ENCODE data around the gene TTLL4. TPM values are rescaled to one million over a fixed set of nuclear protein-coding genes. Genes with fewer than 3 reads are reported as not detected.
"Not testable (repeated sequence)": the region's sequence is repeated elsewhere in the genome, so short reads cannot be mapped to it uniquely, and the experiment has no call there.

Gene TTLL4
- total RNA-seq, 1 experiment from 2014 or later, result 9.5 TPM

DNA sequence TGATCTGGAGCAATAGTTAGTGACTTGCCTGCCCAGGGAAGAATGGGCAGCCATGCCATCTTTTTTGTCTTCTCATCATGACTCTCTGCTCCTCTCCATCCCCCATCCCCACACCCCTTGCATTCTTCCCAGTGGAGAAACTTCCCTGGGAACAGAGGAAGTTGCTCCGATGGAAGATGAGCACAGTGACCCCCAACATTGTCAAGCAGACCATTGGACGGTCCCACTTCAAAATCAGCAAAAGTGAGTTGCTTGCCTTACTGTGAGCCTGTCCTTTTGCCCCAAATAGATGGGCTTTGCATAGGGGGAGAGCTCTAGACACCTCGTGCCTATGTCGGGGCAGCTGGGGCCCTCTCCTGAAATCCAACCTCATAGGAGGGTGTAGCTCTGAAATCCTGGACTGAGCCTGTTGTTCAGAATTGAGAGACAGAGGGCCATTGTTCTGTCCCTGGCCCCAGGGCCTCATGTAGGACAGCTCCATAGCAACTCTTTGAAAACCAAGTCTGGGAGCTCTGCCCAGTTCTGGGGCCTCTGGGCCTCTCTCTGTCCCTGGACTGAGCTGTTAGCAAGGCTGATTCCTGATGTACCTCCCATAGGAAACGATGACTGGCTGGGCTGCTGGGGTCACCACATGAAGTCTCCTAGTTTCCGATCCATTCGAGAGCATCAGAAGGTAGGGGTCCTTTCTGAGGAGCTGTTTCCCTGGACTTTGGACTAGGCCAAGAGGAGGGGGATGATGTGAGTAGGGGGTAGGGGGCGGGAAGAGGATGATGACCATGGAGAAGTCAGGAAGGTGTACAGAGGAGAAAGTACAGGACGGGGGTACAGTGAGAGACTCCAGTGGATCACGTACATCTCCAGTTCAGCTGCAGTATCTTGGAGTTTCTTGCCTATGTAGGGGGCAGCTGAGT is 35.2 kb downstream of the TTLL4 start:
- peak; percentile 79 for DNase-seq (ENCODE audit: low read depth)

DNA sequence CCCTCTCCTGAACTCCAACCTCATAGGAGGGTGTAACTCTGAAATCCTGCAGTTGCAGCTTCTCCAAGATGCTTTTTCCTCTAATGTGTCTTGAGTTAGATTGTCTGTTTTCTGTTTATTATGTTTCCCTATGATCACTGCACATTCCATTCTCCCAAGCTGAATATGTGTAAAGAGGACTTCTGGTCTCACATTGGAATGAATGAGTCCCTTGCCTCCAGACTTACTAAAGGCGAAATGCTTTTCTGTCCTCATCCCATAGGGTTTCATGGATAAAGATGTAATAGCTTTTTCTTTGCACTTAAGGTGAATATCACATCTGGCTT is 35.8 kb downstream of the TTLL4 start:
- DNase-seq (ENCODE audit: low read depth), result no peak

DNA sequence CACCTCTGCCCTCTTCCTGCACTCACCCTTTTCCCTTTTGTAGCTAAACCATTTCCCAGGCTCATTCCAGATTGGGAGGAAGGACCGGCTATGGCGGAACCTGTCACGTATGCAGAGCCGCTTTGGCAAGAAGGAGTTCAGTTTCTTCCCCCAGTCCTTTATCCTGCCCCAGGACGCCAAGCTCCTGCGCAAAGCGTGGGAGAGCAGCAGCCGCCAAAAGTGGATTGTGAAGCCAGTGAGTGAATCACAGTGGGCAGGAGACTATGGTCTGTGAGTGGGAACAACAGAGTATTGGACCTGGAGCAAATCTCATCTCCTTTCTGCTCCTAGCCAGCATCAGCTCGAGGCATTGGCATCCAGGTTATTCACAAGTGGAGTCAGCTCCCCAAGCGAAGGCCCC is 36.3 kb downstream of the TTLL4 start:
- no peak for DNase-seq (ENCODE audit: low read depth)

GRCh38 chr2:218748741-218749441 is 38.3 kb downstream of the TTLL4 start:
- DNase-seq (ENCODE audit: low read depth), result no peak

DNA sequence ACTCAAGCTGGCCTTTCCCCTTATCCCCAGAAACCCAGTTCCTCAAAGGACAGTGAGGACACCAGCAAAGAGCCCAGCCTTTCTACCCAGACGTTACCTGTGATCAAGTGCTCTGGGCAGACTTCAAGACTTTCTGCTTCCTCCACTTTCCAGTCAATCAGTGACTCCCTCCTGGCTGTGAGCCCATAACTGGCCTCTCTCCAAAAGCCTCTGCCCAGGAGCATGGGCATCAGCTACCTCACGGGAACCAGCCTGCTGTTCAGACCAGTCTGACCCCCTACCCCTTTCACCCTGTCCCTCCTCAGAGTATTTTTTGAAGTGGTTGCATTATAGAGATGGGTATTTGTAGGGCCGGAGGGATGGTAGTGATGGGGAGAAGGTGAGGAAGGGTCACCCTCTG is 43.6 kb downstream of the TTLL4 start:
- DNase-seq (ENCODE audit: low read depth), result no peak

GRCh38 chr2:218754781-218755180 is 44.1 kb downstream of the TTLL4 start:
- no peak for DNase-seq (ENCODE audit: low read depth)

DNA sequence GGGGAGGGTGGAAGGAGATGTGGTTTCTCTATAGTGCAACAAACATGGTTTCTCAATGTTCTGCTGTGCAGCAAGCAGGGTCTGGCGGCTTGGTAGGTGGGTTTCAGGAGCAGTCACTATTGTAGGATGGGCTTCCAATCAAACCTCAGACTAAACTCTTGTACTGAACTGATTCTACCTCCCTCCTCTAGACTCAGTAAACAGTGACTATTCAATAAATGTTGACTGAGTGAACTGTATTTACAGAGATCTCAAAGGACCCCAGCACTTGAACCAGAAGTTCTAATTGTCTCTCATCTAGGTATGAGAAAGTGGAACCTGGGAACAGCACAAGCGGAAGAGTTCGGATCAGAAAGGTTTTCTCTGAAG is 44.5 kb downstream of the TTLL4 start:
- DNase-seq (ENCODE audit: low read depth), result no peak

DNA sequence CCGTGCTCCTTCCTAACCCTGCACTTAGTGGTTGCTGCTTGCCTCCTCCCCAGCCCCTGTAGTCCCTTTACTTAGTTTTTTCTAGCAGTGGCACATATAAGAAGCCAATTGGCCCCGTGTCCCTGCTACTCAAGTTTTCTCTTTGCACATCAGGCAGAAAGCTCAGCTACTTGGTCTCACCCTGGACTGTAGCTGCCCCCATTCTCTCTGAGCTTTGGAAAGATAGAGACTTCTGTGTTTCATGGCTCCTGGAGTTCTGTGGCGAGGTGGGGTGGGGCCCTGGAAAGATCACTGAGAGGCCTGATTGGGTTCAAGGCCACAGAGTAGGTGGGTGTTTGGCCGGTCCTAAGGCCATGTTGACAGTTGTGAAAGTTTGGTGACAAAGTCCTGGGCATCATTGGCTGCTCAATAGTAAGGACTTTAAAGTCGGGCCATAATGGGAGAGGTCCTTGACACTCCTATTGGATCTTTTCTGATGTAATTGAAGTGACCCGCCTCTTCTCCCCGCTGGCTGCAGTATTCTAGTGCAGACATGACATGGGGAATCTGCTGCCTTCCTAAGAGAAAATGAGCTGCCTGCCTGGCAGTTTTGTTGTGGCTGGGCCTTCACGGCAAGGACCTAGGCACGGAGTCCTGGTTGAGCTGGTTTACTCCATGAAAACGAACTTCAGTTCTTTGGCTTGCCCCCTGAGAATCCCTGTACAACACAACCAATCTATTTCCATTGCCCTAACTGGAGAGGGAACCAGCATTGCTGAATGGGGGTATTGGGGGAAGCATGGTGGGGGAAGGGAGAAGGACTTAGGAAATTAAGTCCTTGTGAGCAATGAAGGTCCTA is 45.2 kb downstream of the TTLL4 start:
- no peak for DNase-seq (ENCODE audit: low read depth)

- DNase-seq (ENCODE audit: low read depth), result no peak
These were observed 46.2 kb downstream of the TTLL4 start for GRCh38 chr2:218756599-218757377.

DNA sequence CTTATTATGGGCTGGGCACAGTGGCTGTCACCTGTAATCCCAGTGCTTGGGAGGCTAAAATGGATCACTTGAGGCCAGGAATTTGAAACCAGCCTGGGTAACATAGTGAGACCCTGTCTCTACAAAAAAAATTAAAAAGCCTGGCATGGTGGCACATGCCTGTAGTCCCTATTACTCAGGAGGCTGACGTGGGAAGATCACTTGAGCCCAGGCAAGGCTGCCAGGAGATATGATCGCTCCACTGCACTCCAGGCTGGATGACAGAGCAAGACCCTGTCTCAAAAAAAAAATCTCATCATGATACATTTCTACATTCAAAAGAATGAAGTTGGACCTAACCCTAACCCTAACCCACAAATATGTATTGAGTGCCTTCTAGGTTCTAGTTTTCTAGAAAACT is 51.2 kb downstream of the TTLL4 start:
- no peak for DNase-seq (ENCODE audit: low read depth)

DNA sequence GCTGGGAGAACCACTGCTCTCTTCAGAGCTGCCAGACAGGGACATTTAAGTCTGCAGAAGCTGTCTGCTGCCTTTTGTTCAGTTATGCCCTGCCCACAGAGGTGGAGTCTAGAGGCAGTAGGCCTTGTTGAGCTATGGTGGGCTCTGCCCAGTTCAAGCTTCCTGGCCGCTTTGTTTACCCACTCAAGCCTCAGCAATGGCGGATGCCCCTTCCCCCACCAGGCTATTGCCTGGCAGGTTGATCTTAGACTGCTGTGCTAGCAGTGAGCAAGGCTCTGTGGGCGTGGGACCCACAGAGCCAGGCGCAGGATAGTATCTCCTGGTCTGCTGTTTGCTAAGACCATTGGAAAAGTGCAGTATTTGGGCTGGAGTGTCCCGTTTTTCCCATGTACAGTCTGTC is 62.1 kb downstream of the TTLL4 start:
- not testable (repeated sequence) for DNase-seq (ENCODE audit: low read depth)

DNA sequence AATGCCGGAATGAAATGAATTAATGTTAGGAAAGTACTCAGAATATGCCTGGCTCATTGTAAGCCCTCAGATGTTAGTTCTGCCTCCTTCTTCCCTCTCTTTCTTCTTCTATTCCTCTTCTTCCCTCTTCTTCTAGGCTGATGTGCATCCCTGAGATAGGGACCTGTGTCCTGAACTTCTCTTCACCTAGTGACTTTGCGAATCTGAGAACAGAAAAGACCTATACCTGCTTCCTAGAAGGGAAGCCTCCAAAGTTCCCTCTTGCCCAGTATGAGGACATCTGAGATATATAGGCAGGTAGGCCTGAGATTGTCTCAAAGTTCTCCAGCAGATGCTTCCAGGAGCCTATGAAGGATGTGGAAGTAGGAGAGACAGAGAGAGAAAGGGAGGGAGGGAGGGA is 63.2 kb downstream of the TTLL4 start:
- DNase-seq (ENCODE audit: low read depth), result no peak

GRCh38 chr2:218776488-218776887 is 65.9 kb downstream of the TTLL4 start:
- no peak for DNase-seq (ENCODE audit: low read depth)

DNA sequence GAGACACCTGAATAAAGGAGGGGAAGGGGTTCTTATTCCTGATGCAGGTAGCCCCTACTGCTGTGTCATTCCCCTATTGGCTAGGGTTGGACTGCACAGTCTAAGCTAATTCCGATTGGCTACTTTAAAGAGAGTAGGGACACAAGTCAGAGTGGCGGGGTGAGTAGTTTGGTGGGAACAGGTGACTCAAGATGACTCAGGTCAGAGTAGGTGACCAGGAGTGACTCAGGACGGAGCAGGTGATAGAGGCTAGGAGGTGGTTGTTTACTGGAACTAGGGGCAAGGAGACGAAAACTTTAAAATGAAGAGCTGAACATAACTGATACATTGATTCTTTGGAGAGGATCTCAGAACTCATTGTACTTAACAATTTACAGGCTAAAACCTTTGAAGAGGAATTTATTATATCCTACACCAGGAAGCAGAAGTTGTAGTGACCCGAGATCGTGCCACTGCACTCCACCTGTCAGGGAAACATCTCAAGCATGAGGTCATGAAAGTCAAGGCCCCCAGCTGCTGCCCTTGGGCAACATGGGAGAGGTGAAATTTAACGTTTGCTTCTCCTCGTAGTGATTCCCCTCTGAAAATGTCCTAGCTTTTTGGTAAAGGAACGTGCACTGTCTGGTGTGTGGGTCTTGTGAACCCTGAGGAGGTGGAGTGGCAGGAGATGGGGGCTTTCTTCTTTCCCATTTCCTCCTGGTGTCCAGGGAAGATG is 66.8 kb downstream of the TTLL4 start:
- DNase-seq (ENCODE audit: low read depth), result no peak

GRCh38 chr2:218780046-218780445 is 69.4 kb downstream of the TTLL4 start:
- DNase-seq (ENCODE audit: low read depth), result no peak

DNA sequence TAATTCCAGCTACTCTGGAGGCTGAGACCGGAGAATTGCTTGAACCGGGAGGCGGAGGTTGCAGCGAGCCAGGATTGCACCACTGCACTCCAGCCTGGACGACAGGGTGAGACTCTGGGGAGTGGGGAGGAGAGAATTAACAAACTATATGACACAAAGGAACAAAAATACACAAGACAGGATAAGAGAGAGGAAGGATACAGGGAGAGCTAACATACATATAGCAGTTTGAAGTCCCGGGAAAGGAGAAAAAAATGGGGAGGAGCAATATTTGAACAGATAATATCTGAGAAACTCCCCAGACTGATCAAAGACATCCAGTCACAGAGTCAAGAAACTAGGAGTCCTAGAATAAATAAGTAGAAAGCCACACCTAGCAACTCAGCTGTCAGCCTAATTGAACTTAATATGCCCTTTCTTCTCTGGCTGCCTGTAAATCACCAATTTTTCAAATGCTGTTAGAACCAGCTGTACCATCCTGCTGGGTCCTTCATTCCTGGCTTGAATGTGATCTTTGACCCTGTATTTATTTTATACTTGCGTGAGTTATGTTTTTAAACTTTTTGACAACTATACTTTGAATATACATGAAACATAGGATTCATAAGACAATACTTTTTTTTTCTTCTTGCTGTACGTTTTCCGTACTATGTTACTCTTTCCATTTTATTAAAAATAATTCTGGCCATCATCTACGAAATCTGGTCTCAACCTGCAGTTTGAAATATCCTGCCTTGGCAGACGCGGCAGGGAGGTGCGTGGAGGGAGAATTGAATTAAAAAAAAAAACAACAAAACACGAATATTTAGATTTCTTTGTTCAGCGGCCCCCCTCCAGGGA is 70.4 kb downstream of the TTLL4 start:
- DNase-seq (ENCODE audit: low read depth), result no peak

DNA sequence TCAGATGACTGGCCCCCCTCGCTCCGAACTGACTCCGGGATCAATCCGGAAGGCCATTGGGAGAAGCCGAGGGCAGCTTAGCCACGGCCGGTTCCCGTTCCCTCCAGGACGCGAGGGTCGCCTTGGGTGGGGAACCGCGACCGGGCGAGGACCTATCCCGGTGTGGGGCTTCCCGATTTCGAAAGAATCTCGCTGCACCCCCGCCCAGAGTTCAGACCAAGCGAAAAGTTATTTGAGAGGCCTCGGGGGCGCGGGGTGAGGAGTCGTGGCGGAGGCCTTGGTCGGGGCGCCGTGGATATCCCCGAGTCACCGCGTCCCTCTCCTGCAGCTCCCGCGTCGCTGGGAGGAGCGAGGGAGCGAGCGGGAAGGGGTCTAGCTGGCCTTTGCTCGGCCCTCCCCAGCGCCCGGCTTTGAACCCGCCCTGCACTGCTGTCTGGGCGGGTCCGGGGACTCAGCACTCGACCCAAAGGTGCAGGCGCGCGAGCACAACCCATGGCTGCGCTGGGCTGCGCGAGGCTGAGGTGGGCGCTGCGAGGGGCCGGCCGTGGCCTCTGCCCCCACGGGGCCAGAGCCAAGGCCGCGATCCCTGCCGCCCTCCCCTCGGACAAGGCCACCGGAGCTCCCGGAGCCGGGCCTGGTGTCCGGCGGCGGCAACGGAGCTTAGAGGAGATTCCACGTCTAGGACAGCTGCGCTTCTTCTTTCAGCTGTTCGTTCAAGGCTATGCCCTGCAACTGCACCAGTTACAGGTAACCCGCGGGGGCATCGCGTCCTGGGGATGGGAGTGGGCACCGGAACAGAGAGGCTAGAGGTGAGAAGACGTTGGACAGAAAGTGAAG is 71.3 kb downstream of the TTLL4 start, which contains the start of gene CYP27A1:
Gene CYP27A1, plus strand, starts transcription at position 457 of the 837 bp plus-strand sequence. Its CDS starts 36 bp downstream, at position 493.
- peak; percentile 39 for DNase-seq (ENCODE audit: low read depth)

GRCh38 chr2:218782528-218782844 is 71.9 kb downstream of the TTLL4 start:
- DNase-seq (ENCODE audit: low read depth), result no peak

DNA sequence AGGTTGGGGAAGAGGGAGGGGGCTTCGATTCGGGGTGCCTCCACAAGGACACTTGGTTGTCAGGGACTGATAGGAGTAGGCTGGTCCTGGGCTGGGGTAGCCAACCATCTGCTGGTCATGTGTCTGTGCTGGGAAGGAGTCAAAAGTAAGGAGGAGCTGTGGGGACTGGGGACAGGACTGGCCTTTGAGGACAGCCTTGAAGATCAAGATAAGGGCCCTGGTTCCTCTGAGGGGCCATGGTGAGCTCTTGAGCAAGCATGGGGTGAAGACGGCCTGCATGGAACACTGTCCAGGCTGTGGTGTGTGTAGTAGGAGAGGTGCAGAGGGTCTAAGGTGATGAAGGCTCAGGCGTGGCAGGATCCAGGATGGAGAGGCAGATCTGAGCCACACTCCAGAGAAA is 73.1 kb downstream of the TTLL4 start:
- no peak for DNase-seq (ENCODE audit: low read depth)

Data from M059J (cell line).